HEK293 (cell line): ENCODE data around the gene ALDH4A1.
A peak's percentile ranks its signal among the peaks of the same experiment; 100 is the strongest.

Experiments
- CTCF ChIA-PET: fragments of 350-600 bp; formaldehyde crosslinking; extraction: SDS; loops from one replicate; lab custom pipeline; 2021; ENCODE audit warnings: antibody characterized with exemption; lab: Yijun Ruan, JAX
- POLR2A ChIA-PET: fragments of 300-600 bp; formaldehyde crosslinking; extraction: SDS; loops from one replicate; lab custom pipeline; 2020; ENCODE audit warnings: antibody characterized with exemption, inconsistent platforms; lab: Yijun Ruan, JAX
- H3K27ac ChIP-seq: fragments of 200-500 bp; sonication (Bioruptor generic); 2 replicates; pipeline ENCODE4 v1.5.1; 2014; ENCODE audit warnings: low read depth, low read length, control low read depth, inconsistent platforms; ENCODE audit errors: extremely low read depth
- H3K36me3 ChIP-seq, 2 experiments: fragments of 200-500 bp in 1 of 2; sonication (Bioruptor generic) in 1 of 2; 1 replicate in 1 of 2; 2 replicates in 1 of 2; pipeline ENCODE4 v1.5.1; 2014 to 2017; ENCODE audit warnings: inconsistent platforms in 2 of 2, low read length in 2 of 2; ENCODE audit not compliant: control insufficient read depth in 2 of 2, insufficient read depth in 1 of 2
- H3K4me1 ChIP-seq: fragments of 200-500 bp; sonication (Bioruptor generic); 2 replicates; pipeline ENCODE4 v1.5.1; 2014; ENCODE audit warnings: mild to moderate bottlenecking, low read length, inconsistent platforms; ENCODE audit not compliant: control insufficient read depth, insufficient read depth
- H3K4me3 ChIP-seq: 2 replicates; pipeline ENCODE4 v1.5.1; 2011; ENCODE audit warnings: low read depth, mild to moderate bottlenecking, control low read depth, low read length, moderate library complexity
- H3K9me3 ChIP-seq: fragments of 200-500 bp; sonication (Bioruptor generic); 2 replicates; pipeline ENCODE4 v1.5.1; 2014; ENCODE audit warnings: low read depth, low read length, inconsistent platforms; ENCODE audit not compliant: control insufficient read depth, insufficient read depth
- BCL11A ChIP-seq: fragments of 450-650 bp; formaldehyde crosslinking; IDR thresholded peaks from 2 replicates; pipeline ENCODE4 v1.5.1; 2016; ENCODE audit warnings: low read depth, missing biosample characterization, missing genetic modification characterization
- CTCF ChIP-seq: fragments of 450-650 bp; formaldehyde crosslinking; IDR thresholded peaks from 2 replicates; pipeline ENCODE4 v1.5.1; 2016; ENCODE audit warnings: missing biosample characterization, missing genetic modification characterization
- GLIS2 ChIP-seq: fragments of 450-650 bp; formaldehyde crosslinking; IDR thresholded peaks from 2 replicates; pipeline ENCODE4 v1.5.1; 2016; ENCODE audit warnings: missing biosample characterization, missing genetic modification characterization
- KLF16 ChIP-seq: fragments of 450-650 bp; formaldehyde crosslinking; IDR thresholded peaks from 2 replicates; pipeline ENCODE4 v1.5.1; 2017; ENCODE audit warnings: missing biosample characterization, missing genetic modification characterization
- ZEB2 ChIP-seq: fragments of 450-650 bp; formaldehyde crosslinking; IDR thresholded peaks from 2 replicates; pipeline ENCODE4 v1.5.1; 2016; ENCODE audit warnings: missing biosample characterization, missing genetic modification characterization
- ZFP41 ChIP-seq: fragments of 450-650 bp; formaldehyde crosslinking; IDR thresholded peaks from 2 replicates; pipeline ENCODE4 v1.5.1; 2016; ENCODE audit warnings: missing biosample characterization, missing genetic modification characterization, borderline replicate concordance
- ZNF10 ChIP-seq: fragments of 450-650 bp; formaldehyde crosslinking; IDR thresholded peaks from 2 replicates; pipeline ENCODE4 v1.5.1; 2017; ENCODE audit warnings: missing biosample characterization, missing genetic modification characterization
- ZNF121 ChIP-seq: fragments of 450-650 bp; formaldehyde crosslinking; IDR thresholded peaks from 2 replicates; pipeline ENCODE4 v1.5.1; 2016; ENCODE audit warnings: missing biosample characterization, missing genetic modification characterization
- ZNF132 ChIP-seq: fragments of 450-650 bp; formaldehyde crosslinking; IDR thresholded peaks from 2 replicates; pipeline ENCODE4 v1.5.1; 2017; ENCODE audit warnings: missing biosample characterization, missing genetic modification characterization, borderline replicate concordance
- ZNF174 ChIP-seq: fragments of 450-650 bp; formaldehyde crosslinking; IDR thresholded peaks from 2 replicates; pipeline ENCODE4 v1.5.0; 2017; ENCODE audit warnings: missing biosample characterization, mild to moderate bottlenecking, missing genetic modification characterization
- ZNF184 ChIP-seq: fragments of 450-650 bp; IDR thresholded peaks from 2 replicates; pipeline ENCODE4 v1.5.1; 2018; ENCODE audit warnings: missing biosample characterization, mild to moderate bottlenecking, missing genetic modification characterization
- ZNF2 ChIP-seq: fragments of 450-650 bp; formaldehyde crosslinking; IDR thresholded peaks from 2 replicates; pipeline ENCODE4 v1.5.1; 2016; ENCODE audit warnings: missing biosample characterization, missing genetic modification characterization
- ZNF248 ChIP-seq: fragments of 450-650 bp; formaldehyde crosslinking; IDR thresholded peaks from 2 replicates; pipeline ENCODE4 v1.5.1; 2017; ENCODE audit warnings: missing biosample characterization, missing genetic modification characterization
- ZNF274 ChIP-seq, 2 experiments: fragments of 200-500 bp in 1 of 2; fragments of 450-650 bp in 1 of 2; sonication (Bioruptor generic) in 1 of 2; formaldehyde crosslinking in 1 of 2; IDR thresholded peaks; 2 replicates each; pipeline versions ENCODE4 v1.5.1 to v1.6.1; 2014 to 2016; ENCODE audit warnings: borderline replicate concordance in 1 of 2, inconsistent platforms in 1 of 2, low read length in 1 of 2, missing biosample characterization in 1 of 2, missing genetic modification characterization in 1 of 2
- ZNF302 ChIP-seq: fragments of 450-650 bp; formaldehyde crosslinking; IDR thresholded peaks from 2 replicates; pipeline ENCODE4 v1.5.1; 2016; ENCODE audit warnings: missing biosample characterization, missing genetic modification characterization, low read depth
- ZNF394 ChIP-seq: fragments of 450-650 bp; formaldehyde crosslinking; IDR thresholded peaks from 2 replicates; pipeline ENCODE4 v1.5.1; 2016; ENCODE audit warnings: missing biosample characterization, missing genetic modification characterization, mild to moderate bottlenecking, moderate library complexity, borderline replicate concordance
- ZNF548 ChIP-seq: fragments of 450-650 bp; formaldehyde crosslinking; IDR thresholded peaks from 2 replicates; pipeline ENCODE4 v1.5.1; 2016; ENCODE audit warnings: missing biosample characterization, missing genetic modification characterization
- ZNF561 ChIP-seq: fragments of 450-650 bp; IDR thresholded peaks from 2 replicates; pipeline ENCODE4 v1.5.1; 2018; ENCODE audit warnings: missing biosample characterization, missing genetic modification characterization, borderline replicate concordance
- ZNF664 ChIP-seq: fragments of 450-650 bp; formaldehyde crosslinking; IDR thresholded peaks from 2 replicates; pipeline ENCODE4 v1.5.1; 2016; ENCODE audit warnings: missing biosample characterization, missing genetic modification characterization
- ZNF747 ChIP-seq: fragments of 450-650 bp; formaldehyde crosslinking; IDR thresholded peaks from 2 replicates; pipeline ENCODE4 v1.5.1; 2016; ENCODE audit warnings: missing biosample characterization, missing genetic modification characterization
- ZNF830 ChIP-seq: fragments of 450-650 bp; IDR thresholded peaks from 2 replicates; pipeline ENCODE4 v1.5.0; 2018; ENCODE audit warnings: missing biosample characterization, missing genetic modification characterization, low read depth, mild to moderate bottlenecking, moderate library complexity
- TF ChIP-seq, protein P1 (sequence below): fragments of 450-650 bp; formaldehyde crosslinking; IDR thresholded peaks from 2 replicates; pipeline ENCODE4 v1.5.1; 2016; ENCODE audit warnings: missing biosample characterization, missing genetic modification characterization
- TF ChIP-seq, protein P2 (sequence below): fragments of 450-650 bp; formaldehyde crosslinking; IDR thresholded peaks from 2 replicates; pipeline ENCODE4 v1.5.1; 2017; ENCODE audit warnings: missing biosample characterization, missing genetic modification characterization

The ALDH4A1 gene

GRCh38 chr1:18928406-18928805 lies 26.1 kb upstream of the ALDH4A1 start:
- Histone ChIP-seq H3K27ac (no peak overlapping the region), H3K36me3 (no peaks in the 10 kb centered on the region), H3K4me3 (no peak overlapping the region), H3K9me3 (no peaks in the 10 kb centered on the region), H3K4me1 (no peaks in the 10 kb centered on the region)
- ChIA-PET POLR2A (interaction anchor here (2.2 kb wide), 1 partner anchor 10 kb away, joined by 8 read pairs; no protein-coding TSS in a partner anchor), CTCF (interaction anchor here (7.0 kb wide), 1 partner anchor 16 kb away, joined by 68 read pairs; no protein-coding TSS in a partner anchor)
- TF ChIP-seq ZNF747 (tag by site-specific recombination) (no peak), ZNF561 (tag by site-specific recombination) (no peak), ZNF121 (no peak), ZNF132 (no peak), ZNF548 (tag by site-specific recombination) (no peak), CTCF (no peak)

DNA sequence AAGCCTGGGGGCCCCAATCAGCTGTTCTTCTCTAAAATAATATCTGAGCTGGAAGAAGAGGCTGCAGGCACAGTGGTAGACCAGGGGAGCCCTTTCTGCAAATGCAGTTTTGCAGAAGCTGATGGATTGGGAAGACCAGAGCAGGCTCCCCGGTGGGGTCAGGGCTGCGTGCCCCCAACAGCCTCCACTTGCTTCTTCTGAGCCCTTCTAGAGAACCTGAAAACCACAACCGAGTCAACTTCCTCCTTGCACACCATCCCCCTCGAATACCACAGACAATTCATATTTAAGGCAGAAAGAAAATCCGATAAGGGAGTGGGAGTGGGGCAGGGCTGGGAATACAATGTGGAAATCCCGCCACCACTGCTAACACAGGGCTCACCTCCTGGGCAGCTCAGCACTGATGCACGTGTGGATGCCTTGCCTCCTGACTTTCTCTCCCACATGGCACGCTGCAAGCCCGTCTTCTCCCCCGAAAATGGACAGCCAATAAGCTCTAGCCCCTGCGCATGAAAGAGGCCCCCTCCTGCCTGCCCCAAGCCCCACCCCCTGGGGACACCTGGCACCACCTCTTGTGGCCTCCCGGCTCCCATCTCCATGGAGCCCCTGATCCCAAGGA lies 25.4 kb upstream of the ALDH4A1 start:
- H3K27ac ChIP-seq: no peak overlapping the region
- POLR2A ChIA-PET: interaction anchor here (1.1 to 2.2 kb wide), 4 partner anchors 9 to 29 kb away, joined by 3 to 8 read pairs (median 6); partner anchors contain the start of gene IFFO2
- TF ChIP-seq ZNF274 (IDR thresholded peaks at IDR 0.05; ENCODE audit: low read length) (no peak), ZNF274 (tag by site-specific recombination; IDR thresholded peaks at IDR 0.05; ENCODE audit: borderline replicate concordance) (no peak), ZNF174 (tag by site-specific recombination) (no peak), ZNF664 (tag by site-specific recombination) (no peak), ZNF10 (tag by site-specific recombination) (peak; percentile 58; the same call in 1 of the 2 replicates), ZNF248 (tag by site-specific recombination) (no peak), ZNF302 (tag by site-specific recombination) (no peak), ZNF2 (tag by site-specific recombination) (no peak), ZNF394 (tag by site-specific recombination) (no peak), ZFP41 (tag by site-specific recombination) (no peak), GLIS2 (tag by site-specific recombination) (peak; percentile 41), BCL11A (no peak), KLF16 (no peak), ZEB2 (tag by site-specific recombination) (no peak), ZNF184 (tag by site-specific recombination) (no peak), ZNF830 (tag by site-specific recombination) (no peak)
- TF ChIP-seq, protein P1, sequence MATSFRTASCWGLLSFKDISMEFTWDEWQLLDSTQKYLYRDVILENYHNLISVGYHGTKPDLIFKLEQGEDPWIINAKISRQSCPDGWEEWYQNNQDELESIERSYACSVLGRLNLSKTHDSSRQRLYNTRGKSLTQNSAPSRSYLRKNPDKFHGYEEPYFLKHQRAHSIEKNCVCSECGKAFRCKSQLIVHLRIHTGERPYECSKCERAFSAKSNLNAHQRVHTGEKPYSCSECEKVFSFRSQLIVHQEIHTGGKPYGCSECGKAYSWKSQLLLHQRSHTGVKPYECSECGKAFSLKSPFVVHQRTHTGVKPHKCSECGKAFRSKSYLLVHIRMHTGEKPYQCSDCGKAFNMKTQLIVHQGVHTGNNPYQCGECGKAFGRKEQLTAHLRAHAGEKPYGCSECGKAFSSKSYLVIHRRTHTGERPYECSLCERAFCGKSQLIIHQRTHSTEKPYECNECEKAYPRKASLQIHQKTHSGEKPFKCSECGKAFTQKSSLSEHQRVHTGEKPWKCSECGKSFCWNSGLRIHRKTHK (tag by site-specific recombination): no peak
- TF ChIP-seq, protein P2, sequence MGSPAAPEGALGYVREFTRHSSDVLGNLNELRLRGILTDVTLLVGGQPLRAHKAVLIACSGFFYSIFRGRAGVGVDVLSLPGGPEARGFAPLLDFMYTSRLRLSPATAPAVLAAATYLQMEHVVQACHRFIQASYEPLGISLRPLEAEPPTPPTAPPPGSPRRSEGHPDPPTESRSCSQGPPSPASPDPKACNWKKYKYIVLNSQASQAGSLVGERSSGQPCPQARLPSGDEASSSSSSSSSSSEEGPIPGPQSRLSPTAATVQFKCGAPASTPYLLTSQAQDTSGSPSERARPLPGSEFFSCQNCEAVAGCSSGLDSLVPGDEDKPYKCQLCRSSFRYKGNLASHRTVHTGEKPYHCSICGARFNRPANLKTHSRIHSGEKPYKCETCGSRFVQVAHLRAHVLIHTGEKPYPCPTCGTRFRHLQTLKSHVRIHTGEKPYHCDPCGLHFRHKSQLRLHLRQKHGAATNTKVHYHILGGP: no peak
- TF ChIP-seq, all 188 proteins: peak for 2
- H3K9me3 ChIP-seq: no peaks in the 10 kb centered on the region
- H3K36me3 ChIP-seq: no peaks in the 10 kb centered on the region
- CTCF ChIA-PET: interaction anchor here (0.6 to 7.0 kb wide), 6 partner anchors 15 to 268 kb away, joined by 3 to 68 read pairs (median 4); no protein-coding TSS in a partner anchor
- no peak overlapping the region for H3K4me3 ChIP-seq
- H3K4me1 ChIP-seq: peaks cover 2% of the 10 kb centered on the region; the same call in 1 of the 2 replicates
